K562 (cell line): ENCODE results near the gene VPS9D1. TPM values are rescaled to one million over a fixed set of nuclear protein-coding genes. Genes with fewer than 3 reads are reported as not detected.

Experiments used
- BRCA1 ChIP-seq, 2 experiments: fragments of 450-650 bp in 1 of 2; sonication (generic) in 1 of 2; formaldehyde crosslinking in 1 of 2; IDR thresholded peaks; 2 replicates each; pipeline versions ENCODE4 v1.5.0 to v1.6.1; 2017 to 2020; ENCODE audit warnings: mild to moderate bottlenecking in 1 of 2, missing genetic modification reagents in 1 of 2
- C11orf30 ChIP-seq: fragments of 450-650 bp; IDR thresholded peaks from 2 replicates; pipeline ENCODE4 v1.6.1; 2016; ENCODE audit warnings: low read depth, mild to moderate bottlenecking
- E2F1 ChIP-seq: sonication (generic); formaldehyde crosslinking; IDR thresholded peaks from 2 replicates; pipeline ENCODE4 v1.8.1; 2023; ENCODE audit warnings: mild to moderate bottlenecking, missing genetic modification reagents, moderate library complexity
- GATA2 ChIP-seq: sonication (generic); formaldehyde crosslinking; IDR thresholded peaks from 2 replicates; pipeline ENCODE4 v1.4.0; 2020; ENCODE audit warnings: mild to moderate bottlenecking, missing genetic modification reagents
- HNRNPLL ChIP-seq: fragments of 200-400 bp; formaldehyde crosslinking; IDR thresholded peaks from 2 replicates; pipeline ENCODE4 v1.6.1; 2017; ENCODE audit warnings: low read length, low read depth, mild to moderate bottlenecking; ENCODE audit not compliant: poor library complexity, severe bottlenecking
- MCM7 ChIP-seq, 2 experiments: fragments of 450-650 bp; IDR thresholded peaks; 2 replicates each; pipeline ENCODE4 v1.6.1; 2016 to 2018
- MNT ChIP-seq, 2 experiments: fragments of 450-650 bp; conservative IDR thresholded peaks; 2 replicates each; pipeline ENCODE4 v1.6.1; 2017; ENCODE audit warnings: mild to moderate bottlenecking in 2 of 2, moderate library complexity in 2 of 2
- POLR2A ChIP-seq: fragments of 450-650 bp; conservative IDR thresholded peaks from 2 replicates; pipeline ENCODE4 v1.6.1; 2016
- SAFB ChIP-seq: fragments of 200-400 bp; formaldehyde crosslinking; IDR thresholded peaks from 2 replicates; pipeline ENCODE4 v1.6.1; 2017; ENCODE audit warnings: low read depth, low read length, borderline replicate concordance
- SP1 ChIP-seq: sonication (generic); formaldehyde crosslinking; IDR thresholded peaks from 2 replicates; pipeline ENCODE4 v1.8.1; 2022; ENCODE audit warnings: mild to moderate bottlenecking, missing genetic modification reagents
- TCF3 ChIP-seq: sonication (generic); formaldehyde crosslinking; IDR thresholded peaks from 2 replicates; pipeline ENCODE4 v1.4.0; 2020; ENCODE audit warnings: mild to moderate bottlenecking, missing genetic modification reagents
- ZBTB43 ChIP-seq: sonication (generic); formaldehyde crosslinking; IDR thresholded peaks from 2 replicates; pipeline ENCODE4 v1.8.0; 2023; ENCODE audit warnings: mild to moderate bottlenecking, missing genetic modification reagents
- ZNF143 ChIP-seq: sonication (generic); formaldehyde crosslinking; IDR thresholded peaks from 2 replicates; pipeline ENCODE4 v1.9.0; 2022; ENCODE audit warnings: mild to moderate bottlenecking, missing genetic modification reagents
- polyA plus RNA-seq, 8 experiments: library from polyadenylated mRNA; depleted of rRNA in 4 of 8; stranded (reverse) in 5 of 8; unstranded in 3 of 8; fragments of >200 nt; fragmentation: Nextera tagmentation in 2 of 8; fragmentation: Illumina TruSeq in 1 of 8; extraction: Ambion mirVana in 2 of 8; extraction: Trizol in 1 of 8; gene quantifications; 2 replicates each; pipeline versions ENCODE4 v1.2.1 to v1.2.3, GENCODE V29; 2011 to 2014; ENCODE audit warnings: inconsistent platforms in 1 of 8, missing spikeins in 1 of 8
- total RNA-seq, 7 experiments: library from RNA; depleted of rRNA in 6 of 7; stranded (reverse); fragments of >200 nt in 6 of 7; fragmentation: Illumina TruSeq in 2 of 7; extraction: Trizol in 2 of 7; gene quantifications; 2 replicates each; pipeline versions ENCODE4 v1.2.1 to v1.2.3, GENCODE V29; 2011 to 2021; ENCODE audit warnings: low replicate concordance in 1 of 7

VPS9D1 gene
- total and polyA plus RNA-seq, 9 of the 15 experiments (the other 6 are each of a cell fraction or from before 2014, with no cell fraction given), result 0.33 to 3.1 (median 1.1) TPM

GRCh38 chr16:89722392-89723278 is 1.9 kb upstream of the VPS9D1 start (continued):
- TF ChIP-seq ZBTB43 (CRISPR knock-in tag) (peak; percentile 45; the same call in 1 of the 2 replicates), BRCA1 (IDR thresholded peaks at IDR 0.05) (no peak), BRCA1 (CRISPR knock-in tag; IDR thresholded peaks at IDR 0.05) (0 out of 2 replicates have a peak, but pooled peaks have one; percentile 3), C11orf30 (no peak), HNRNPLL (peak; percentile 28), POLR2A (peak; percentile 58; the same call in 1 of the 2 replicates), ZNF143 (CRISPR knock-in tag) (no peak), MNT (conservative IDR thresholded peaks at IDR 0.05) (peak in 1 of 2 experiments; percentile 37; a peak in 1 of 4 replicates), SAFB (no peak), E2F1 (CRISPR knock-in tag) (no peak), MCM7 (IDR thresholded peaks at IDR 0.05) (no peak), TCF3 (CRISPR knock-in tag) (0 out of 2 replicates have a peak, but pooled peaks have one; percentile 15), GATA2 (CRISPR knock-in tag) (0 out of 2 replicates have a peak, but pooled peaks have one; percentile 12), SP1 (CRISPR knock-in tag) (peak; percentile 51)
